ENCODE measurements around the gene FAAP100.

Gene FAAP100

DNA sequence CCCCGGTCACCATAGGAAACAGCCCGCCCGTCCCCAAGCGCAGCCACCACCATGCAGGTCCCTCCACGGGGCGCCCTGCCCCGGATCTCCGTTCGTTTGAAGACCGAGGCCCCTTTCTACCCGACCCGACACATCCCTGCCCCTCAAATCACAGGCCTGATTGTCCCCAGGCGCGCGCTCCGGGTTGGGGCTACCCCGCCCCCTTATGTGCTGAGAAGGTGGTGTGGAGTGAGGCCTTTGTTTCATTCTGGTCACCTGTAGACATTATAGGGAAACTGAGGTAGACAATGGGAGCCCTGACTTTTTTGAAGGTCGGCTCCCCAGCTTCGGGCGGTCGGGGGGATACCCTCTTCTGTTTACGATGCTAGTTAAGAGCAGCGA is 38.8 kb downstream of the FAAP100 start:
- peak in 38 of 51 donors; percentile 27 to 80 (median 54) for DNase-seq

DNA sequence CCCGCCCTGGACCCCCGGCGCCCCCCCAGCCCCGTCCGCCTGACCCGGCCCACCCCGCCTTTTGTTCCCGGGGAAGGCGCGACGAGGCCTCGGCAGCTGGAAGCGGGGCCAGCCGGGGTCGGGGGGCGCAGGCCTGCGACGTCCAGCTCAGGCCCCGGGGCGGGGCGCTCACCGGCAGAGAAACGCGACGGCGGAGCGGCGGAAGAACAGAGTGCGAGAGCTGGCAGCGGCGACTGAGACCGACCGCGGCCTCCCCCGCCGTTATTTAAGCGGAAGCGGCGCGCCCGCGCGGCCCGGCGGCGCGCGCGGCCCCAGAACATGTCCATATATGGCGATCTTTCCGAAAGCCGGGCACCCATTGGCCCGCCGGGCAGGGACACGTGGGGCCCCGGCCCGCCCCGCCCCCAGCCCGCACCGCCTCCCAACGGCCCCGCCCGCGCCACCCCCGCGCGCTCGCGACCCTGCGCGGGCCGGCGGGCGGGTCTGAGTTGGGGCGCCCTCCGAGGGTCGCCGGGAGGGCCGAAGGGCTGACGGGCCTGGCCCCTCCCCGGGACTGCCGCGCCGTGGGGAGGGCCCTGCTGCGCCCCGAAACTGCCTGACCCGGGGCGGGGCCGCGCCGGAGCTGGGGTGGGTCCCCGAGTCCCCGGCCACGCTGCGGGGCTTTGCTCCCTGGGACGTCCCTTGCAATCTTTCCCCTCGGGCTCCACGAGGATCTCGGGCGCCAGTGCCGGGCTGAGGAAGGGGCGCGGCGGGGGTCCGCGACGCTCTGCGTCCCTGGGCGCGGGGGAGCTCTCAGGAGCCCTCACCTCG is 39.4 kb downstream of the FAAP100 start, which contains the start of gene ACTG1:
TSS of gene ACTG1 (minus strand) at position 238 of the 810 bp plus-strand sequence. CDS start 445 bp downstream, outside the sequence.
- DNase-seq: peak; percentile 45 to 94 (median 86)

DNA sequence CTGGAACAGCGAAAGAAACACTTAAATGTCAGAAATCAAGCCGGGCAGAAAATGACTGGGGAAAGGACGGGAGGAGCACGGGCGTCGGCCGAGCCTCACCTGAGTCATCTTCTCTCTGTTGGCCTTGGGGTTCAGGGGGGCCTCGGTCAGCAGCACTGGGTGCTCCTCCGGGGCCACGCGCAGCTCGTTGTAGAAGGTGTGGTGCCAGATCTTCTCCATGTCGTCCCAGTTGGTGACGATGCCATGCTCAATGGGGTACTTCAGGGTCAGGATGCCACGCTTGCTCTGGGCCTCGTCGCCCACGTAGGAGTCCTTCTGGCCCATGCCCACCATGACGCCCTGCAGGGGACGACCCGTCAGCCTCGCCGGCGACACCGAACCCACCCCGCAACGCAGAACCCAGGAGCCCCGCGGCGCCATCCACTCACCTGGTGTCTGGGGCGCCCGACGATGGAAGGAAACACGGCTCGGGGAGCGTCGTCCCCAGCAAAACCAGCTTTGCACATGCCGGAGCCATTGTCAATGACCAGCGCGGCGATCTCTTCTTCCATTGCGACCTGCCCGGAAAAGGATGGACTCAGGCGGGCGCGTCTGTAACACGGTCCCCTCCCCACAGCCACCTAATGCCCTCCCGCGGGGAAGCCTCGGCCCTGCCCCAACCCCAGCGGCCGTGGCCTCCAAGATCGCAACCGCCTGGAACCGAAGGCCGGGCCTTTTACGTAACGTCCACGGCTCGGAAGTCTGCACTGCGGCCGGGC is 40.2 kb downstream of the FAAP100 start:
- DNase-seq: peak in 2 of 51 donors; percentile 24 to 65

DNA sequence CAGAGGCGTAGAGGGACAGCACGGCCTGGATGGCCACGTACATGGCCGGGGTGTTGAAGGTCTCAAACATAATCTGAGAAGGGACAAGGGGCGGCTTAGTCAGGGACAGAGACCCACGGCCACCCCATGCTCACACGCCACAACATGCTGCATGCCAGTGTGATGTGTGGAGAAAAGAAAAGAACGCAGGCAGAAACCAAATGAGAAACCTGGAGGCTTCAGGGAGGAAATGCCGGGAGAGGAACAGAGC is 40.7 kb downstream of the FAAP100 start:
- DNase-seq: no peak

DNA sequence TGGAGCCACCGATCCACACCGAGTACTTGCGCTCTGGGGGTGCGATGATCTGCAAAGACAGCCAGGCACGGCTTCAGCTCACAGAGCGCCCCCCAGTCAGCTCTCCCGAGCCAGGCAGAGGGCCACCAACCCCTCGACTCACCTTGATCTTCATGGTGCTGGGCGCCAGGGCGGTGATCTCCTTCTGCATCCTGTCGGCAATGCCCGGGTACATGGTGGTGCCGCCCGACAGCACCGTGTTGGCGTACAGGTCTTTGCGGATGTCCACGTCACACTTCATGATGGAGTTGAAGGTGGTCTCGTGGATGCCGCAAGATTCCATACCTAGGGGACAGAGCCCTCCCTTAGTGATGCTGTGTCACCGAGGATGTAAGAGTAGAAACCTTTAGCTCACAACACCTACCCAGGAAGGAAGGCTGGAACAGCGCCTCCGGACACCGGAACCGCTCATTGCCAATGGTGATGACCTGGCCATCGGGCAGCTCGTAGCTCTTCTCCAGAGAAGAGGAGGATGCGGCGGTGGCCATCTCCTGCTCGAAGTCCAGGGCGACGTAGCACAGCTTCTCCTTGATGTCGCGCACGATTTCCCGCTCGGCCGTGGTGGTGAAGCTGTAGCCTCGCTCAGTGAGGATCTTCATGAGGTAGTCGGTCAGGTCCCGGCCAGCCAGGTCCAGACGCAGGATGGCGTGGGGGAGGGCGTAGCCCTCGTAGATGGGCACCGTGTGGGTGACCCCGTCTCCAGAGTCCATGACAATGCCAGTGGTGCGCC is 41.2 kb downstream of the FAAP100 start:
- peak in 2 of 51 donors; percentile 12 to 25 for DNase-seq

DNA sequence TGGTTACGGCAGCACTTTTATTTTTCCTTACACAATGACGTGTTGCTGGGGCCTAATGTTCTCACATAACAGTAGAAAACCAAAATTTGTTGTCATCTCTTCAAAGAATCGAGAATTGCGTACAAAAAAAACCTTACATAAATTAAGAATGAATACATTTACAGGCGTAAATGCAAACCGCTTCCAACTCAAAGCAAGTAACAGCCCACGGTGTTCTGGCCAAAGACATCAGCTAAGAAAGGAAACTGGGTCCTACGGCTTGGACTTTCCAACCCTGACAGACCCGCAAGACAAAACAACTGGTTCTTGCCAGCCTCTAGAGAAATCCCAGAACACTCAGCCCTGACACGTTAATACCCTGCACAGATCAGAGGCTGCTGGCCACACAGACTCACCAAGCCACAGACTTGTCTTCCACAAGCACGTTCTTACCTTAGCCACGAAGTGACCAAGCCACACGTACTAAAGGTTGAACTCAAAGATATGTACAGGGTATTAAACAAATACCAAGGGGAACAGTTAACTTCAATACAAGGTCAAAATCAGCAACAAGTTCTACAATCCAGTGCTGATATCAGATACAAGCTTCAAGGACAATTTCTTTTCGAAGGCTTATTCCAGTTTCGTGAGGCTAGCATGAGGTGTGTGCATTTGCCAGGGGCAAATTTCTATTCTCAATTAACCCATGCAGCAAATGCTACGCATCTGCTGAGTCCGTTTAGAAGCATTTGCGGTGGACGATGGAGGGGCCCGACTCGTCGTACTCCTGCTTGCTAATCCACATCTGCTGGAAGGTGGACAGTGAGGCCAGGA is 42.0 kb downstream of the FAAP100 start:
- DNase-seq: peak in 2 of 51 donors; percentile 8 to 14

DNA sequence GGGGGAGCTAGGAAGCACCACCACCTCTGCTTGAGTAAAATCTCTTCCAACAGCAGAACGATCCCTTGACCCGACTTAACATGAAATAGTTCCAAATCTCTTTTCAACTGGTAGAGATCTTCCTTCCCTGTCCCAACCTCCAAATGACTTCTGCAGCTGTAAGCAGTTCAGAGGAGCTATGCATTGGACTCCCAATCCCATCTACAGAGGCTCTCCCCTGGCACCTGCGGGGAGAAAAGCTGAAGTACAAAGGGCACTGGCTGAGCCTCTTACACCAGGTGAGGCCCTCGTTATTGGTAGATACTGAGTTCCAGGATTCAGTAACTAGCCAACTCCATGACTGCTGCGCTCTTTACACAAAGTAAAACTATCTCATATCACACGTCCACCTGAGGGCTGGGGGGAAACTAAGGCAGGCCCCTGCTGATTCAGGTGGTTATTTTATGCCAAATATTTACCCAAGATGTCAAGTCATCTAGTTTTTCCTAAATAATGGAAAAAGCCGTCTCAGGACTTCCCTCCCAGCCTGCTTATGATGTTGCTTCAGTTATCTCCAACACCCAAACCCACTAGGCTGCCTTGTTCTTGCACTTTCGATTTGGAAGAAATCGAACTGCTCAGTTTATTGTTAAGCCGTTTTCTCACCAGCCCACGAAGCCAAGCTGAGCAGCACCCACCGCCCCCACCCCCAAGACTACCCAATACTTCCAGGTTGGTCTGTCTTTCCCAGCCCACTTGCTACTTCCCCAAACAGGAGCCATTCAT is 42.8 kb downstream of the FAAP100 start:
- peak in 1 of 51 donors; percentile 24 for DNase-seq

DNA sequence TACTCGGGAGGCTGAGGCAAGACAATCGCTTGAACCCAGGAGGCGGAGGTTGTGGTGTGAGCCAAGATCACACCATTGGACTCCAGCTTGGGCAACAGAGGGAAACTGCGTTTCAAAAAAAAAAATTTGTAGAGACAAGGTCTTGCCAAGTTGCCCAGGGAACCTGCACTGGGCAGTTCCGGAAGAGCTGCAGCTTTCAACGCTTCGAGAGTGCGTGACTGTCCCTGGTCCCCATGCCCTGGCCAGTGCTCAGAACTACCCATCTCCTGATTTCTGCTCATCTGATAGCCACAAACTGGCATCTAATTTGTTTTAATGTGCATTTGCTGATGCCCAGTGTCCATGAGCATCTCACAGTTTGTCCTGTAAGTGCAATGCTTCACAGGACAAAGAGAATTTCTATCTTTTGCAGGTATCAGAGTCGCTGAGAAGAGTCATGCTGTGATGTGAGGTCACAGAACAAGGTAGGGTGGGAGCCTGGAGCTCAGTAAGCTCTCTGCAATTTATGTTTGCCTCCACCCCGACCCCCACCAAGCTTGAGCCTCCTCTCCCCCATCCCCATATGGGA is 43.4 kb downstream of the FAAP100 start:
- no peak for DNase-seq

DNA sequence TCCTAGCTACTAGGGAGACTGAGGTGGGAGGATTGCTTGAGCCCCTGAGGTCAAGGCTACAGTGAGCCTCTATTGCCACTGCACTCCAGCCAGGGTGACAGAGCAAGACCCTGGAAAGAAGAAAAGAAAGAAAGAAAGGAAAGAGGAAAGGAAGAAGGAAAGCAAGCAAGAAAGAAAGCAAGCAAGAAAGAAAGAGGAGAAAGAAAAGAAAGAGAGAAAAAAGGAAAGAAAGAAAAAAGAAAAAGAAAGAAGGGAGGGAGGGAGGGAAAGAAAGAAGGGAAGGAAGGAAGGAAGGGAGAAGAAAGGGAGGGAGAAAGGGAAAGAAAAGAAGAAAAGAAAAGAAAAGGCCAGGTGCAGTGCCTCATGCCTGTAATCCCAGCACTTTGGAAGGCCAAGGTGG is 48.5 kb downstream of the FAAP100 start:
- DNase-seq: no peak

DNA sequence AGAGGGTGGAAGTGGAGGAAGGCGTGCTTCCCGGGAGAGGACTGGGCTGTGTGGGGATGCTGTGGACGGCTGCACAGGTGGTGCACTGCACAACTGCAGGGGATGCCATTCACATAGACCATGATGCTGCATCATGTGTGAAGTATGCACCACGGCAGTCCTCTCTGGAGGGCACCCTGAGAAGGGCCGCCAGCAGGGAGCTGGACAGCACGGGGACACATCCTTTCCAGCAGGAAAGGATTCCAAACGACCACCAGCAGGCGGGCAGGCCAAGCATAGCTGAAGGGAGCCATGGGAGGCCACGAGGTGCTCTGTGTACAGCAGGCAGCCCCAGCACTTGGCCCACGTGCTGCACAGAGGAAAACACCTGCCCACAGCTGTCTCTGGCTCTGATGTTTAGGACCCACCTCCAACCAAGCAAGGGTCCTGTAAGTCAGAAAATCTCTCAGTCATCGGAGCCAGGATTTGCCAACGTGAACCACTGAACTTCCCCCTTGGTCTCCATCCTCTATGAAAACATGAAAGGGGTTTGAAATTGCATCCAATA is 49.6 kb downstream of the FAAP100 start:
- no peak for DNase-seq

DNA sequence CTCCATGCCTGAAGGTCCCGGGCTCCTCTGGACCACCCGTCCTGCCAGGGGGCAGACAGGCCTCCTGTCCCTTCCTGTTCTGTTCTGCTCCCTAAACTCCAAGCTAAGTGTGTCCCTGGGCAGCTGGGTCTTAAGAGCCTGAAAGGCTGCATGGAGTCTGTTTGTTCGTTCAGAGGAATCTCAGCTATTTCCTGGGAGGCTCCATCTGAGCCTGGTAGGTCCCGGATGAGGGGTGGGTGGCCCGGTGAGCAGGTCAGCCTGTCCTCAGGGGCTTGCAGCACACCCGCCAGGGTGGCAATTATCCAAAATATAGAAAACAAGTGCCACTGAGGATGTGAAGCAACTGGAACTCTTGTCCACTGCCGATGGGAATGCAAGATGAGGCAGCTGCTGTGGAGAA is 52.1 kb downstream of the FAAP100 start:
- DNase-seq: no peak

DNA sequence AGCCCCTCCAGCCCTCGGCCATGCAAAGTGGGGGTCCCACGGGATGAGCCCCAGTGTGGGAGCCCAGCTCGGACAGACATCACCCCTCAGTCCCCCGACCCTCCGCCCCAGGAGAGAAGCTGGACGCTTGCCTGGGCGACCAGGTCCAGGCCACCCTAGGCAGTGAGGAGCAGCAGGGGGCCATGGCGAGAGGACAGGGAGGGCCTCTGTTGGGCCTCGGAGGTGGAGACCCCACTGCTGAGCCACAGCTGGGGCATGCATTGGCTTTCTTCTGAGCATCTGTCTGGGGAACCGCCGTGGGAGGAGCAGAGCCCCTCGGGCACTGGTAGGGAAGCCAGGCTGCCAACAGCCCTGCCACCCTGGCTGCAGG is 52.6 kb downstream of the FAAP100 start:
- no peak for DNase-seq

DNA sequence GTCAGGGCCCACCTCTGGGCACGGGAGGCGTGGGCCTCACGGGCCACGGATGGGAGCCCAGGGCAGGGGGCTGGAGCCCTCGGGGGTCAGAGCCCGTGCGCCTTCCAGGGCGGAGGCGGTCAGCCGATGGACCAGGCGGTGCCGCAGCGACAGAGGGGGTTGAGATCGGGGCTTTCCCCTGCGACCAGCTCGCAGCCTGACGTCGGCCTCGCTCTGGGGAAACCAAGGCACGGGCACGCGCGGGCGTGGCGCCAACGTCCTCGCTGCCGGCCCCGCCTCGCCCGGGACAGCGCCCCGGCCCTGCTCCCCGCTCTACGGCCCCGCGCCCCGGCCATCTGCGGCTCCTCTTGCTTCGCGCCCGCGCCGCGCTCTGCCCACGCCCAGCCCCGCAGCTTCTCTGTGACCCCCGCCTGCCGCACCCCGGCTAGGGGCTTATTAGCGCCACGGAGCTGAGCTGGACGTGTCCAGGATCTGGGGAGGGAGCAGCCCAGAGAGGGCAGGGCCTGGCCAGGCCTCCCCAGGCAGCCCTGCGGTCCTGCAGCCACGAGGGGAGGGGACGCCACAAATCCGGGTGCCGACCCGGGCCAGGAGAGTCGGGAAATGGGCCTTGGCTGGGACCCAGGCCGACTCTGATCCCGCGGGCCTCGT is 53.1 kb downstream of the FAAP100 start:
- DNase-seq: no peak

DNA sequence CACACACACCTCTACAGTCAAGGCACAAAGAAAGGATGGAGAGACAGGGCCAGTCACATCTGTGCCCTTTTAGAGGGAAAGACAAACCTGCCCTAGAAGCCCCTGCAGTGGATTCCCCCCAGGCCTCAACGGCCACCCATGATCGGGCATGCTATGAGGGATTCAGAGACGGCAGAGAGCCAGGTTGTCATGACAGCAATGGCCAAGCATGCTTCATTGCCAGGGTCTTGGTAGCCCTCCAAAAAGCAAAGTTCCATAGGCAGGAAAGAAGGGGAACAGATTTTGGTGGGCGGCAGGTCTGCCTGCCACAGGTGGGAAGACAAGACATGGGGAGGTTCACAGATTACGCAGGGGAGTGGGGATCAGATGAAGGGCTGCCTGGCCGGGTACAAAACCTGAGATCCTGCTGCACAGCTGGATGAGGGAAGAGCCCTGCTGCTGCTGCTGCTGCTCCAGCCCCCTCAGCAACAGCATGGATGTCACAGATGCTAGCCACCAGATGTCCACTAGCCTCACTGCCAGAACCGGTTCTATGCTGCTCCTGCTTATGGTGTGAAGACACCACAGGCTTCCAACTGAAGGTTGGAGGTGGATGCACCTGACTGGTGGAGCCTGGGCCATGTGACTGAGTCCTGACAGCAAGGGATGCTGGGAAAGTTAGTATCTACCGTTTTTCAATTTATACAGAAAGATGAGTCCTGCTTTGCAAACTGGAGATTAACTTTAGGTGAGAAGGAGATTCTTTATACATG is 57.4 kb downstream of the FAAP100 start:
- peak in 11 of 51 donors; percentile 14 to 72 (median 34) for DNase-seq

DNA sequence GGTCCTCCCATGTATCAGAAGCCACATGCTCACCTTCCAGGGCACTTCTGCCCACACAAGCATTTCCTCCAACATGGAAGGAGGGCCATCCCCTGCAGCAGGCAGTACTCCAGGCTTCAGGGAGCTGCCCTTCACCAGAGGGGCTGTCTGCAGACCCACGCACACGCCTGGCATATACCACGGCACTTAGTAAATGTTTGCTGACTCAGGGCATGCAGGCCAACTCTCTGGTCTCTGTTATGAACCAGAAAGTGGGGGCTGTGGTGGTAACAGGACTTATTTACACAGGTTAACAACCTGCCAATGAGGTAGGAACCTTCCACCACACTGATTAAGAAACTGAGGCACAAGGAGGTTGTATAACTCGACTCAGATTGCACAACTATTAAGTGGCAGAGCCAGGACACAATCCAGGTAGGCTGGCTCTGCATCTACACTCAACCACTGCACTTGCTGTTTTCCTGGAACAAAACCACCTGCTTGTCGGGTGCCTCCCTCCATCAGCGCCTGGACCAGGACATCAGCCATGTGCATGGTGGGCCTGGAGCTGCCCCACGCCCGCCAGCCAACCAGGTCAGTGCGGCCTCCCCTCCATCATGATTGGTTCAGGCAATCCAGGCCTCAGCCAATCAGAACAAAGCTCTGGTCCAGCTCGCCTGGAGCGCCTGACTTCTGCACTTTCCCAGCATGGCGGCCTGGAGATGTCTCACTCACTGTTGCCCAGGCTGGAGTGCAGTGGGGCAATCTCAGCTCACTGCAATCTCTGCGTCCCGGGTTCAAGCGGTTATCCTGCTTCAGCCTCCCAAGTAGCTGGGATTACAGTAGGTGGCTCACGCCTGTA is 58.7 kb downstream of the FAAP100 start:
- DNase-seq: no peak

DNA sequence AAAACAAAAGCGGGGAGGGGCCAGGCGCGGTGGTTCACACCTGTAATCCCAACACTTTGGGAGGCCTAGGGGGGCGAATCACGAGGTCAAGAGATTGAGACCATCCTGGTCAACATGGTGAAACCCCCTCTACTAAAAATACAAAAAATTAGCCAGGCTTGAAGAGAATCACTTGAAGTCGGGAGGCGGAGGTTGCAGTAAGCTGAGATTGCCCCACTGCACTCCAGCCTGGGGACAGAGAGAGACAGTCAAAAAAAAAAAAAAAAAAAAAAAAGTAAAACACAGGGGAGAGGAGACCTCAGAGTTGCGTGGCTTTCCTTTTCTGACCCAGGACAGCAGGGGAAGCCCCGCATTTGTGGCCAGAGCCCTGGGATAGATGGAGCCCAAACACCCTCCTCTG is 59.4 kb downstream of the FAAP100 start:
- no peak for DNase-seq

DNA sequence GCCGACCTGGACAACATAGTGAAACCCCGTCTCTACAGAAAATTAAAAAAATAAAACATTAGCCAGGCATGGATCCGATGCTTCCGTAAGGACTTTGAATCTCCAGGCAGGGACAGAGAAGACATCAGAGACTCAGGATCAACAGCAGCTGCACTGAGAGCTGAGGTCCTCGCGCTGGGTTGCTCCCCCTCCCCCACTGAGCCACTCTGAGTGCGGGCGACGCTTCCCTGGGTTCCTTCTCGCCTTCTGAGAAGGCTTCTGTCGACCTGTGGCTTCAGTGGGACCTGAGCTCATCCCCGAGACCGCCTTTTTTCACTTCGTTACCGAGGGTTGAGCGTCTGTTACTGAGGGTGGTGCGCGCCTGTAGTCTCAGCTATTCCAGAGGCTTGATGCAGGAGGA is 60.0 kb downstream of the FAAP100 start:
- no peak for DNase-seq

DNA sequence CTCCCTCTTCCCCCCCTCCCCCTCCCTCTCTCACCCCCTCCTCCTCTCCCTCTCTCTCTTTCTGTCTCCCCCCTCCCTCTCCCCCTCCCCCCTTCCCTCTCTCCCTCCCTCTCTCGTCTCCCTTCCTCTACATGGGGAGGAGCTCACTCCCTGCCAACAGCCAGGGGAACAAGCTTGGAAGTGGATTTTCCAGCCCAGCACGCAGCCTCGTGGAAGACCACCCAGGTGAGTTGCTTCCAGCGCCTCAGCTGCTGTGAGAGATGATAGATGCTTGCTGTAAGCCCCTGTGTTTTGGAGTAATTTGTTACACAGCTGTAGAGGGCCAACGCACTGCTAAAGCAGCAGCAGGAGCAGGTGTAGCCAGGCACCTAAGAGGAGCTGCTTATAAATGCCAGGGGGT is 60.4 kb downstream of the FAAP100 start:
- no peak for DNase-seq
